HCT116 (cell line): ENCODE measurements around the gene KRI1. TPM values are rescaled to one million over a fixed set of nuclear protein-coding genes. Genes with fewer than 3 reads are reported as not detected.

Source experiments
- ATAC-seq: fragments of 200-7000 bp; cut with Tn5 transposase; 2 replicates; pipeline ENCODE4 v1.9.1; 2020; ENCODE audit warnings: mild to moderate bottlenecking, moderate library complexity
- BruUV-seq: library from RNA; stranded (reverse); fragments of 400-500 nt; replicated peaks from 2 replicates; lab custom pipeline; 2021; lab: Mats Ljungman, UMichigan
- CTCF ChIA-PET: fragments of 300-600 bp; sonication (Branson Sonifier 250); formaldehyde crosslinking; loops from one replicate; lab custom pipeline; 2021; ENCODE audit warnings: antibody characterized with exemption; lab: Charles Lee
- POLR2A ChIA-PET: fragments of 300-600, 350-600 bp; sonication (Branson Sonifier 250); formaldehyde crosslinking; loops from one replicate; lab custom pipeline; 2021; ENCODE audit warnings: antibody characterized with exemption; lab: Charles Lee
- RAD21 ChIA-PET, 2 experiments: fragments of 300-600 bp; sonication (Branson Sonifier 250); formaldehyde crosslinking; loops; one replicate each; lab custom pipeline; 2023; ENCODE audit warnings: low total read pairs in 2 of 2; ENCODE audit not compliant: uncharacterized antibody in 2 of 2, unreplicated experiment in 2 of 2, low non-redundant PET in 1 of 2; lab: Charles Lee
- DNase-seq: peaks from one replicate; pipeline ENCODE4 v3.0.0-alpha.2; 2010; ENCODE audit warnings: low read depth, low spot score
- H2AFZ ChIP-seq: fragments of 200-600 bp; shearing (Covaris generic), sonication (generic); 2 replicates; pipeline ENCODE4 v1.6.1; 2017; ENCODE audit warnings: low read depth, mixed run types, mixed read lengths, antibody characterized with exemption, low read length; ENCODE audit not compliant: poor library complexity, severe bottlenecking
- H3K27ac ChIP-seq: 2 replicates; pipeline ENCODE4 v1.5.1; 2012; ENCODE audit warnings: low read depth, low read length
- H3K27me3 ChIP-seq: fragments of 200-600 bp; sonication (generic); 2 replicates; pipeline ENCODE4 v1.6.1; 2016; ENCODE audit warnings: mixed run types, low read length, mixed read lengths; ENCODE audit not compliant: insufficient read depth
- H3K36me3 ChIP-seq, 2 experiments: fragments of 200-500 bp in 1 of 2; fragments of 200-600 bp in 1 of 2; sonication (Bioruptor generic) in 1 of 2; sonication (generic) in 1 of 2; 2 replicates each; pipeline versions ENCODE4 v1.5.1 to v1.6.1; 2014 to 2016; ENCODE audit warnings: low read length in 2 of 2, inconsistent platforms in 1 of 2, mixed read lengths in 1 of 2, mixed run types in 1 of 2; ENCODE audit not compliant: insufficient read depth in 2 of 2, control insufficient read depth in 1 of 2
- H3K4me1 ChIP-seq, 2 experiments: fragments of 200-600 bp in 1 of 2; sonication (generic) in 1 of 2; 2 replicates each; pipeline versions ENCODE4 v1.5.1 to v1.6.1; 2012 to 2017; ENCODE audit warnings: low read length in 2 of 2, inconsistent platforms in 1 of 2, mild to moderate bottlenecking in 1 of 2, mixed read lengths in 1 of 2, mixed run types in 1 of 2, moderate library complexity in 1 of 2; ENCODE audit not compliant: insufficient read depth in 2 of 2, control insufficient read depth in 1 of 2
- H3K4me2 ChIP-seq: fragments of 200-600 bp; sonication (generic); 2 replicates; pipeline ENCODE4 v1.6.1; 2017; ENCODE audit warnings: mixed run types, low read length, mixed read lengths
- H3K4me3 ChIP-seq, 2 experiments: fragments of 200-600 bp in 1 of 2; sonication (generic) in 1 of 2; replicated peaks in 1 of 2; 2 replicates each; pipeline ENCODE4 v1.5.1; 2011 to 2016; ENCODE audit warnings: low read length in 2 of 2, control low read depth in 1 of 2, low read depth in 1 of 2, mild to moderate bottlenecking in 1 of 2, mixed read lengths in 1 of 2, mixed run types in 1 of 2
- H3K79me2 ChIP-seq: fragments of 200-600 bp; sonication (generic); 2 replicates; pipeline ENCODE4 v1.6.1; 2017; ENCODE audit warnings: mild to moderate bottlenecking, mixed run types, low read length, moderate library complexity, mixed read lengths; ENCODE audit not compliant: insufficient read depth
- H3K9ac ChIP-seq: fragments of 200-600 bp; sonication (generic); 2 replicates; pipeline ENCODE4 v1.6.1; 2016; ENCODE audit warnings: low read length, mixed read lengths
- H3K9me2 ChIP-seq: fragments of 200-600 bp; sonication (generic), shearing (Covaris generic); 2 replicates; pipeline ENCODE4 v1.6.1; 2017; ENCODE audit warnings: mixed run types, mild to moderate bottlenecking, moderate library complexity; ENCODE audit not compliant: insufficient read depth
- H3K9me3 ChIP-seq, 2 experiments: fragments of 200-500 bp in 1 of 2; fragments of 200-600 bp in 1 of 2; sonication (Bioruptor generic) in 1 of 2; sonication (generic) in 1 of 2; 2 replicates each; pipeline ENCODE4 v1.6.1; 2014 to 2017; ENCODE audit warnings: low read length in 2 of 2, mixed read lengths in 2 of 2, inconsistent platforms in 1 of 2, low read depth in 1 of 2, mild to moderate bottlenecking in 1 of 2, mixed run types in 1 of 2, moderate library complexity in 1 of 2; ENCODE audit not compliant: control insufficient read depth in 1 of 2, insufficient read depth in 1 of 2
- H4K20me1 ChIP-seq: fragments of 200-600 bp; sonication (generic), shearing (Covaris generic); 2 replicates; pipeline ENCODE4 v1.6.1; 2017; ENCODE audit warnings: mixed run types, mild to moderate bottlenecking, moderate library complexity; ENCODE audit not compliant: insufficient read depth
- EZH2 ChIP-seq: fragments of 200-600 bp; sonication (generic); IDR thresholded peaks from 2 replicates; pipeline ENCODE4 v1.6.1; 2017; ENCODE audit warnings: antibody characterized with exemption, mixed run types
- EZH2phosphoT487 ChIP-seq: fragments of 200-600 bp; IDR thresholded peaks from 2 replicates; pipeline ENCODE4 v1.6.1; 2018; ENCODE audit warnings: antibody characterized with exemption, borderline replicate concordance
- JUND ChIP-seq: IDR thresholded peaks from 2 replicates; pipeline ENCODE4 v1.6.1; 2012
- POLR2A ChIP-seq: IDR thresholded peaks from 2 replicates; pipeline ENCODE4 v1.7.0; 2011; ENCODE audit warnings: borderline replicate concordance; ENCODE audit not compliant: insufficient read depth, insufficient read length; ENCODE audit errors: extremely low read depth
- RAD21 ChIP-seq: IDR thresholded peaks from 2 replicates; pipeline ENCODE4 v1.6.1; 2012; ENCODE audit warnings: low read depth, mild to moderate bottlenecking
- REST ChIP-seq: IDR thresholded peaks from 2 replicates; pipeline ENCODE4 v1.6.1; 2012; ENCODE audit warnings: low read depth
- SP1 ChIP-seq: IDR thresholded peaks from 2 replicates; pipeline ENCODE4 v1.6.1; 2012; ENCODE audit warnings: low read depth
- ZBTB33 ChIP-seq: IDR thresholded peaks from 2 replicates; pipeline ENCODE4 v1.6.1; 2011; ENCODE audit warnings: mild to moderate bottlenecking, low read length, moderate library complexity; ENCODE audit not compliant: insufficient replicate concordance; ENCODE audit errors: extremely low read depth
- ZFX ChIP-seq: fragments of 450-650 bp; IDR thresholded peaks from 2 replicates; pipeline ENCODE4 v1.6.1; 2017
- ZNF274 ChIP-seq: fragments of 200-500 bp; sonication (Bioruptor generic); IDR thresholded peaks from 2 replicates; pipeline ENCODE4 v1.6.1; 2014; ENCODE audit warnings: mild to moderate bottlenecking, low read depth, low read length, inconsistent platforms
- intact Hi-C: fragments of 100-400 bp; cut with micrococcal nuclease; formaldehyde crosslinking; loops from 2 replicates; pipeline ENCODE4 v1.10.0; 2022
- total RNA-seq: library from RNA; stranded (reverse); gene quantifications from one replicate; pipeline ENCODE4 v1.2.1, GENCODE V29; 2021; ENCODE audit not compliant: unreplicated experiment

KRI1 gene
- total RNA-seq, 1 experiment from 2014 or later: 44.0 TPM

- Histone ChIP-seq H3K79me2 (peaks cover 25% of the 10 kb centered on the region), H3K27me3 (no peaks in the 10 kb centered on the region), H3K4me3 (peak overlapping the region; percentile 76 to 95; a peak in 3 of 4 replicates), H3K9me2 (no peaks in the 10 kb centered on the region), H3K4me1 (peaks cover 31 to 46% of the 10 kb centered on the region in 2 experiments), H3K4me2 (peak overlapping the region; percentile 98), H3K9me3 (no peaks in the 10 kb centered on the region)
- ChIA-PET CTCF (interaction anchor here (1.1 to 1.3 kb wide), 2 partner anchors 49 to 83 kb away, joined by 3 to 4 read pairs; partner anchors contain the start of gene S1PR5), RAD21 (interaction anchor here in 1 of 2 experiments (0.7 kb wide), 1 partner anchor 756 kb away, joined by 4 read pairs; no protein-coding TSS in a partner anchor)
- intact Hi-C loops: loop anchor here (5.0 kb wide), 3 partner anchors 65 to 165 kb away; partner anchors contain the start of genes CDC37, ILF3 and KEAP1
- ATAC-seq: no peak
- no peak for TF ChIP-seq RAD21
- TF ChIP-seq, all 23 proteins: peak for 0
- H3K36me3 ChIP-seq: peaks cover 0 to 11% of the 10 kb centered on the region in 2 experiments; a peak in 1 of 4 replicates
- no TSS peak for BruUV-seq
- POLR2A ChIA-PET: interaction anchor here (1.3 kb wide), 1 partner anchor 14 kb away, joined by 5 read pairs; no protein-coding TSS in a partner anchor
- no peaks in the 10 kb centered on the region for H4K20me1 ChIP-seq
- peak overlapping the region; percentile 99 for H3K9ac ChIP-seq
- no peak overlapping the region for H2AFZ ChIP-seq
- H3K27ac ChIP-seq: peak overlapping the region; percentile 91; the same call in 1 of the 2 replicates
- no peak for DNase-seq
Observed at GRCh38 chr19:10566658-10567410, 1.0 kb upstream of the KRI1 start.

GRCh38 chr19:10566408-10566657, 523 bp upstream of the KRI1 start:
- BruUV-seq: no TSS peak
- no peak for ATAC-seq
- H2AFZ ChIP-seq: no peak overlapping the region
- ChIA-PET POLR2A (interaction anchor here (1.3 kb wide), 1 partner anchor 14 kb away, joined by 5 read pairs; no protein-coding TSS in a partner anchor), RAD21 (interaction anchor here in 1 of 2 experiments (0.7 kb wide), 1 partner anchor 757 kb away, joined by 4 read pairs; no protein-coding TSS in a partner anchor), CTCF (interaction anchor here (1.0 to 1.3 kb wide), 3 partner anchors 49 to 133 kb away, joined by 3 to 4 read pairs (median 3); partner anchors contain the start of gene S1PR5)
- H3K9me2 ChIP-seq: no peaks in the 10 kb centered on the region
- H3K4me2 ChIP-seq: peak overlapping the region; percentile 98
- peak overlapping the region; percentile 99 for H3K9ac ChIP-seq
- H3K4me3 ChIP-seq: peak overlapping the region; percentile 76 to 95
- peaks cover under 1 to 13% of the 10 kb centered on the region in 2 experiments; a peak in 2 of 4 replicates for H3K36me3 ChIP-seq
- H3K9me3 ChIP-seq: no peaks in the 10 kb centered on the region
- peak overlapping the region; percentile 91; the same call in 1 of the 2 replicates for H3K27ac ChIP-seq
- peaks cover 31 to 46% of the 10 kb centered on the region in 2 experiments for H3K4me1 ChIP-seq
- no peaks in the 10 kb centered on the region for H3K27me3 ChIP-seq
- peaks cover 25% of the 10 kb centered on the region for H3K79me2 ChIP-seq
- no peaks in the 10 kb centered on the region for H4K20me1 ChIP-seq
- no peak for DNase-seq
- intact Hi-C loops: loop anchor here (5.0 kb wide), 3 partner anchors 64 to 164 kb away; partner anchors contain the start of genes CDC37, ILF3 and KEAP1
- TF ChIP-seq SP1: no peak
- TF ChIP-seq EZH2phosphoT487: no peak
- TF ChIP-seq ZNF274: no peak
- no peak for TF ChIP-seq ZFX
- no peak for TF ChIP-seq EZH2
- TF ChIP-seq POLR2A: no peak
- no peak for TF ChIP-seq ZBTB33
- no peak for TF ChIP-seq JUND
- TF ChIP-seq REST: no peak
